Cardiac fibroblast (primary cell): ENCODE results near the gene KCNA10.
A peak's percentile ranks its signal among the peaks of the same experiment; 100 is the strongest.

Experiments used
- DNase-seq, 2 donors: peaks; one replicate each; pipeline versions ENCODE4 v3.0.0 to v3.0.0-alpha.2; 2010; ENCODE audit warnings: low read depth in 2 of 2
- H3K4me3 ChIP-seq, 2 donors: replicated peaks in 1 of 2; 1 replicate in 1 of 2; 2 replicates in 1 of 2; pipeline ENCODE4 v1.5.1; 2011; ENCODE audit warnings: low read depth in 2 of 2, low read length in 2 of 2, mild to moderate bottlenecking in 2 of 2, moderate library complexity in 1 of 2
- CTCF ChIP-seq: IDR thresholded peaks from one replicate; pipeline ENCODE4 v1.5.1; 2011; ENCODE audit warnings: low read depth, mild to moderate bottlenecking, low read length, inconsistent platforms

KCNA10 gene

DNA sequence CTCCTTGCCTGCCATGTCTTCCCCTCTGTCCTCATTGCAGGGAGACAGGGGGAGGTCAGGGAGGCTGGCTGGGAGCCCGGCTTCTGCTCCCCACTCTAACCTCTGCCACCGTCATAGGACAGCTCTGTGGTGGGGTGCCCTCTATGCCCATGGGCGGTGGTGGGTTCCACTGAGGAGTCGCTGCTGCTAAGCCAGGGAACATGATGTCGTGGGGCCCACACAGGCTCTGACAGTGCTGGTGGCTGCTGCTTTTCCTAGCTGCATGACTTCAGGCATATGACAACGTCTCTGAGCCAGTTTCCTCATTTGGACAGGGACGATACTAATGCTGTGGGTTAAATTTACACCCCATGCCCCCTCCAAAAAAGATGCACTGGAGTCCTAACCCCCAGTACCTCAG, 14.7 kb downstream of the KCNA10 start:
- DNase-seq, result no peak
- no peak for TF ChIP-seq CTCF
- no peak overlapping the region for H3K4me3 ChIP-seq

DNA sequence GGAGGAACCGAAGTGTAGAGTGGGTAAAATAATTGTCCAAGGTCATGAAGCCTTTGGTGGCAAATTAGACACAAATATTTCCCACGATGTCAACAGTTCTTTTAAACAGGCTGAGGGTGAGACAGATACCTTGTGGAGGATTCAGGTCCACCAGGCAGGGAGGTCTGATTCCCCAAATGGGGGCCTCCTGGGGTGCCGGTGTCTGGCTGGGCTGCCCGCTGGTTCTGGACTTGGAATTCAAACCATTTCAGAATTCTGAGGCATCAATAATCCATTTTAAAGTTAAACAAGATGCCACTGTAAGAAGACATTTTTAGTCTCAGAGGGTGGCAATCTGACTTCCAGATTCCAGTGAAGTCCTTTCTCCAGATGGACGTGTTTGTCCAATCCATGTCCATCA, 15.5 kb downstream of the KCNA10 start:
- DNase-seq, result no peak
- no peak for TF ChIP-seq CTCF
- no peak overlapping the region for H3K4me3 ChIP-seq

DNA sequence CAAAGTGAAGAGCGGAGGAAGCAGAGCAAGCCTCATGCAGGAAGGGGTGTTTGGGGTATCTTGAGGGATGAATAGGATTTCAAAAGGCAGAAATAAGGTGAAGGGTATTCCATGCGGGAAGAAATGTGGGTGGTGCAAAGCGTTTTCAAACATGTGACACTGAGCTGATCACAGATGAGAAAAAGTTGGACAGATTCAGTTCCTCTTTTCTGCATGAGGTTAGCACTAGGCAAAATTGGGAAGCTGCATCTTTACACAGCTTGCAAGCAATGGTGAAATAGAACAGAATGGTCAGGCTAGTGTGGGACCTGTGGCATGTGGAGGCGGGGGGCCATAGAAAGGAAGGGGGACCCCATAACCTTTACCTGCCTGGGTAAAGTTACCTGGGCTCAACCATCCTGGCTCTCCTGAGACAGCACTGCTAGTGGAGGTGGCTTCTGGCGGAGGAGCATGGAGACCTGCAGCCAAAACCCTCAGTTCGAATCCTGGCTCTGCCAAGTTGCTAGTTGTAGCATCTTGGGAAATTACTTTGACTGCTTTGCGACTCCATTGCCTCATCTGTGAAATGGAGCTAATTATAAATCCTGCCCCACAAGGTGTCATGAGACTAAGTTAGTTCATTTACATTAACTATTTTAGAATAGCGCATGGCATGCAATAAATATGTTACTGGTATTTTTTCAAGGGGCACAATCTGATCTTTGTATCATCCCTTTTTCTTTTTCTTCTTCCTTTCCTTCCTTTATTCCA, 16.4 kb downstream of the KCNA10 start:
- no peak for DNase-seq
- no peak for TF ChIP-seq CTCF

GRCh38 chr1:110501488-110502132, 17.4 kb downstream of the KCNA10 start:
- no peak for DNase-seq
- no peak for TF ChIP-seq CTCF
- no peak overlapping the region for H3K4me3 ChIP-seq

More for the DNA sequence above, 16.4 kb downstream of the KCNA10 start:
- no peak overlapping the region for H3K4me3 ChIP-seq

DNA sequence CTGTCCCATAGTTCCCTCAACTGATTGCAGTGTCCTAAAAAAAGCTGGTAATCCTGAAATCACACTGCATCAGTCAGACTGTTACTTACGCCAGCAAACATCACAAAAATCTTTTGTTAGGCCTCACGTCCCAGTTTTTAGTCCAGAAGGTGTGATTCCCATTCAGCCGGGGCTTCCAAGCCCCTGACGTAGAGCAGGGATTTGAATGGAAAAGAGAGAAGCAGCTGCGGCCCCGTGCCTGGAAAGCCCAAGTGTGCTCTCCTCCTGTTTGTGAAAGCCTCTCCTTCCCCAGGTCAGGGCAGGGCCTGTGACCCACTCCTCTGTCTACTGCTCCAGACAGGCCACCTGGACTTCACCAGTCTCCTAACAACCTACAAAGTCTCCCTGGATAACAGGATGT, 20.7 kb downstream of the KCNA10 start:
- H3K4me3 ChIP-seq, result no peak overlapping the region
- no peak for DNase-seq
- no peak for TF ChIP-seq CTCF

DNA sequence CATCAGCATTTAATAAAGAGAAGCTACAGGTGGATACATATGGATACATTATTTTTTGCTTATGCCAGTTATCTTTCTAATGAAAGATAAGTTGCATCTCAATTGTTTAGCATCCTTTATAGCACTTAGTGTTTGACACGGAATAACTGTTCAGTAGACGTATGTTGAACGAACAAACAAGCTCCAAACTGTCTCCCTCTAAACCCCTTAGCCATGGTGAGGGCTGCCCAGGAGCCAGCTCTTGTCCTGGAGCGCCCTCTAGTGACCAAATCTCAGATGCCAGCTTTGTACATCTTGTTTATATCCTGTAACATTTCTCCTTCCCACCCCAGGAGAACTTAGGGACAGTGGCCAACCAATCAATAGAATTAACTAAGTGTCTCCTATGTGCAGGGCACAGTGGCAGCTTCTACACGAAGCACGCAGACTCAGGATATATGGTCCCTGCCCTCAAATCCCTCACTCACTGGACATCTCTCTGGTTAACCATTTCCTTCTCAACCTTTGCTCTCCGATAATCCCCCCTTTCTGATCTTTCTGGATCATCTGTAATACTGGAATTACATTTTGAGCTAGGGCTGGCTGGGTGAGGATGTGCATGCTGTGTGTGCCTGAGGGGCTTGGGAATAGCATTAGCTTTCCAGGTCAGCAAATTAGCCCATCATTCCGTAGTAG, 22.9 kb downstream of the KCNA10 start:
- peak; percentile 93 for TF ChIP-seq CTCF
- H3K4me3 ChIP-seq, result no peak overlapping the region
- DNase-seq, result peak; percentile 81 to 84
